NK-92 treated with Interleukin-12 subunit alpha and Interleukin-12 subunit beta, amount 100 ng/mL, for 24 hours (cell line): ENCODE results near the gene BMP2.

Experiments used
- DNase-seq: peaks from one replicate; lab custom pipeline; 2025; lab: John Stamatoyannopoulos, UW

BMP2 gene

DNA sequence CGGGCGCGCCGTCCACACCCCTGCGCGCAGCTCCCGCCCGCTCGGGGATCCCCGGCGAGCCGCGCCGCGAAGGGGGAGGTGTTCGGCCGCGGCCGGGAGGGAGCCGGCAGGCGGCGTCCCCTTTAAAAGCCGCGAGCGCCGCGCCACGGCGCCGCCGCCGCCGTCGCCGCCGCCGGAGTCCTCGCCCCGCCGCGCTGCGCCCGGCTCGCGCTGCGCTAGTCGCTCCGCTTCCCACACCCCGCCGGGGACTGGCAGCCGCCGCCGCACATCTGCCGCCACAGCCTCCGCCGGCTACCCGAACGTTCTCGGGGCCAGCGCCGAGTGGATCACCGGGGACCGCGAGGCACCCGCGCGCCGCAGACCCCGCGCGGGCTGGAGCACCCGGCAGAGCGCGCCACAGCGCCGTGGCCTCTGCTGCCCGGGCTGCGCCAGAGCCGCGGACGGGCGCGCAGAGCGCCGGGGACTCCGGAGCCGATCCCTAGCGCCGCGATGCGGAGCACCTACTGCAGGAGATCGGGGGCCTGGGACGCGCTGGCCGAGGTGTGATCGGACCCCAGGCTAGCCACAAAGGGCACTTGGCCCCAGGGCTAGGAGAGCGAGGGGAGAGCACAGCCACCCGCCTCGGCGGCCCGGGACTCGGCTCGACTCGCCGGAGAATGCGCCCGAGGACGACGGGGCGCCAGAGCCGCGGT, at the start of gene BMP2:
TSS of gene BMP2 (plus strand) at position 151 of the 692 bp plus-strand sequence. CDS start 2,441 bp downstream, outside the sequence.
- DNase-seq: no peak

DNA sequence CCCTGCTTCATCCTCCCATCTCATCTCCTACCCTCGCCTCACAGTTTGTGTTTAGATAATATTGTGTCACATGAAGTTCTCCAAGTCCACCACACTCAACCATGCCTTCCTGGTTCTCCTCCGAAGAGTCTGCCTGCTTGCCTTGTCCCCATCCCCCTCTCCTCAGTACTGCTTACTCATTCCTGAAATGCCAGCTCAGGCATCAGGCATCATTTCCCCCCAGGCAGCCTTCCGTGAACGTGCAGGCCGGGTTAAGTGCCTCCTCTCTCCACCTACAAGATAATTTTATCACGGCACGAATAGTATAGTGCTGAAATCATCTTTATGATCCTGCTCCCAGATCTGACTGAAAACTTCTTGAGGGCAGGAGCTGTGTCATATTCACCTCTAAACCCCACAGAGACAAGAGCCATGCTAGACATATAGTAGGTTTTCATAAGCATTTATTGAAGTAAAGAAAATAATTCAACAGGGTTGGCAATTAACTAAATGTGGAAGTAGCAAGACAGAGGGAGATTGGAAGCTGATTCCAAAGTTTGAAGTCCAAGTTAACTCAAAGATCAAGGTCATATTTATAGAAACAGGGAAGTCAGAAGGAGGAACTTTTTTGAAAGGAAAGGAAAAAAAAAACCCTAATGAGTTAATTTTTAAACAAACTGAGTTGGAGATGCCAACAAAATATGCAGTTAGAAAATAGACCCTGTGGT, 48.7 kb upstream of the BMP2 start:
- no peak for DNase-seq

DNA sequence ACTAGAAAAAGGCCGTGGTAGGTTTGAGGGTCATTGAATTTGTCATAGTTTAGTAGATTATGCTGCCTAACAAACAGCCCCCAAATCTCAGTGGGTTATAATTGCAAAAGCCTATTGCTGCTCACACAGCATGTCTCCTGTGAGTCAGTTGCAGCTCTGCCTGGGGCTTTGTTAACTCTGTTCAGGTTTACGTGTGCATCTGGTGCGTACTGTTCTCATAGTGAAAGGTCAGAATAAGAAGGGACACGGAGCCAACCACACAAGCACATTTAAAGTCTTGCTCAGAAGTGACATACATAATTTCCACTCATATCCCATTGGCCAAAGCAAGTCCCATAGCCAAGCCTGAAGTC, 48.1 kb upstream of the BMP2 start:
- DNase-seq: no peak

DNA sequence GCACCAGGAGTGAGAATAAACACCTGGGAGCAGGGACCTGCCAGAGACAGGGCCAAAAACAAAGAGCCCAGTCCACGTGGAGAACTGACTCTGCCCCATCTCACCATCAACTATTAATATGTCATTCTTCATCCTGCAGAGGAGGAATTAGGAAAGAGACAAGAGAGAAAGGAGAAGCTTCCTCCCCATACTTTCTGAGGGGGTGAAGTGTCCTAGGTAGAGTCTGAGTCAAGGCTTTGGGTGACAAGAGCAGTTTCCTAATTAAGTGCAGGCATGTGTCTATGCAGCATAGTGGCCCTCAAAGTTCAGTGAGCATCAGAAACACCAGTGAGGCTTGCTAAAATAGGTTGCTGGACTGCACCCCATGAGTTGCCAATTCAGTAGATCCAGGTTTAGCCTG, 40.7 kb upstream of the BMP2 start:
- no peak for DNase-seq

DNA sequence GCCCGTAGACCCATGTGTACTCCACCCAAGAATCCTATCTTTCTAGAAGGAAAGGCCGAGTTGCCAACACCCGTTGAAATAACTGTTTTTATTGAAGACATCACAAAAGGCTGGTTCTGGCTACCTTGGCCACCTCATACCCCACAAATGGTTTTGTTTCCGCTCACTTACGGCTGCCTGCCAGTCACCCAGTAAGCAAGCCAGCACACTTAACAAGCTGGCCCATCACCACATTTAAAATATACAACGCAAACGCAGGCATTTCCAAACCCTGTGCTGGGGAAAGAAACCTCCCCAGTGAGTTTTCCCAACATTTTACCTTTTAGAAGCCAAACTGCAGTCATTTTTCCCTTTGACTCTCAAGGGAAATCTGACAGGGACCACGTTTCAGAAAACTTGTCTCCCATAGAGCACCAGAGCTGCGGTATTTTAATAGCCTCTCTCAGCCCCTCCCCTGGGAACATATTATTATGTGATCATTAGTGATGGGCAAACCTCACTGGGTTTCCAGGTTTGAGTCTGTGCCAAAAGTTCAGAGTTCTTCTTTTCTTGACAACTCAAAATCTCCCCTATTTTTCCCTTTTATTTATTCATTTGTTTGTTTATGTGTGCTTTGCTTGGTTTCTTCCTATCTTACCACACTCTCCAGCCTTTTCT, 36.7 kb upstream of the BMP2 start:
- DNase-seq: no peak

DNA sequence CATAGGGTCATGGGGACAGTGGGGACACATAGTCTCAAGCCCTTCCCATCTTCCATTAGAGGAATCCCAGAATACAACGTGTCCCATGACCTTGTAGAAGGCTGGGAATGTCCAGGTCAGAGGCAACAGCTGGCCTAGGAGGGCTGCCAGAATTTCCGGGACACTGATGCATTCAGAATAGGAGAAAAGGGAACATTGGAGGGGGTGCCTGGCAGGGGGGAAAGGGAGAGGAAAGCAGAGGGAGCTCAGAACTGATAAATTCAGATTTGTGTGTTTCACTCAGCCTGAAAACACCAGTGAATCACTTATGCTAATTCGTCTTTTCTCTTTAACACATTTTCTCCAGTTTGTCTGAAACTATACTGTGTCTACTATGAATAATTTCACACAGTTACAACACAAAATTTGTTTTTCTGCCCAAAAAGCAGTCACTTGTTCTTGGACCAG, 35.5 kb upstream of the BMP2 start:
- DNase-seq: no peak

DNA sequence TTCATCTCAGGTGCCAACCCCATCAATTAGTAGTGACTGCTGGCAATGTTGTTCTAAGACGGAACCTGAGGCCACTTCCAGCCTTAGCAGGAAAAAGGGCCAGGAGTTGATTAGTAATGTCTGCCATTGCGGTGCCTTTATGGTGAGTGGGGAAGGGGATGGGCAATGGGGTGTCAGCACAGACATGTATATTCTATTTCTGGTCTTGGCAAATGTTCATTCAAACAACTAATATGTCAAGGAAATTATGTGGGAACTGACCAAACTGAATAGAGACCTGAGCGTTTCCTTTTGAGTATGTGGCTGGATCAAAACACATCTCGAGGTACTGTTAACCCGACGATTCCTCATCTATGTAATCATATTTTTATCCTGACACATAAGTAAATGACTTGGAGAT, 34.6 kb upstream of the BMP2 start:
- DNase-seq: no peak

DNA sequence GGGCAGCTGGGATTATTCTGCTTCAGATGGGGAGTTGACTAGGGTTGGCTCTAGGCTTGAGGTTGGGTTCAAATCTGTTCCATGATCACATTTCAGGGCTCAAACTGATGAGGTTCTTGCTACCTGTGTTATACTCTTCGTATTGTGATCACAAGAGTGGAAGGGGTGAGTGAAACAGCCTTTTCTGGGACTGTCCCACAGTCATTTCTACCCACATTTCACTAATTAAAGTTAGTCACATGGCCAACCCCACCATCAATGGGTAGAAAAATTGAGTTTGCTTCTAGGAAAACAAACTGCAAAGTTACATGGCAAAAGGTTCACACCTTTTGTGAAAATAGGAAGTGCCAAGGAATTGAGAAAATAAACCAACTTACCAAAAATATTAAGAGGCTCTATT, 33.5 kb upstream of the BMP2 start:
- no peak for DNase-seq

DNA sequence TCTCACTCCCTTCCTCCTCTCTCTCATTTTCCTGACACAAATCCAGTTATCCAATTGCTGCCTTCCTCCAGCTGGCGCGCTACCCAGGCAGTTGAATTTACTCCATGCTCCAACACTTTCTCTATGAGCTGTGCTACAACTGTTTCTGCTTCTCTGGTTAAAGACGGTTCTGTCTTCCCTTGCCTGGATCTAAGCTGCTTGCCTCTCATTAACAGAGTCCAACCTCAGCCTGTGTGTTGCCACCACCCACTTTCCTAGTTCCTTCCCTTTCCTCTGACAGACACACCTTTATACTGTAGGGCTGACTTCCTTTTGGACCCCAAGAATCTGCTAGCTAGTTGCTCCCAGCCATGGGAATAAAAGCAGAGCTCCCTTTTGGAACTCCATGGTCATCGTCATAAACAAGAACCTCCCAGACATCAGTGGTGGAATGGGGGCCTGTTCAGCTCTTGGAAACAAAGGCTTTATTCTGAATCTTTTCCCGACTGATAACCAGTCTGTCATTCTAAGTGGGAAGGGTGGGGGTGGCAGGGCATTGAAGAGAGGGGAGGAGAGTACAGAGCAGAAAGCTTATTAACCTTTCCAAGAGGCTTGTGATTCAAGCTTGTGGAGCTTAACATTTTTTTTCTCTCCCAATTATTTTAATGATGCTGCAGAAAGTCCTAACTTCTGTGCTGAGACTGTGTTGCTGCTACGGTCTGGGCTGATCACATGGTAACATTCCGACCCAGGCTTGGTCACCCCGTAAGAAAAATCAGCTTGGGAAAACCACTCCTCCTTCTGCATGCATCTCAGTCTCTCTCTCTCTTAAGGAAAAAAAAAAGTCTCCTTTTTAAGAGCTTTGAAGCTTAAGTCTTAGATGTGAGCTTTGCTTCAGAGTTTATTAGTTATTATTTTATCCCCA, 31.3 kb upstream of the BMP2 start:
- no peak for DNase-seq

DNA sequence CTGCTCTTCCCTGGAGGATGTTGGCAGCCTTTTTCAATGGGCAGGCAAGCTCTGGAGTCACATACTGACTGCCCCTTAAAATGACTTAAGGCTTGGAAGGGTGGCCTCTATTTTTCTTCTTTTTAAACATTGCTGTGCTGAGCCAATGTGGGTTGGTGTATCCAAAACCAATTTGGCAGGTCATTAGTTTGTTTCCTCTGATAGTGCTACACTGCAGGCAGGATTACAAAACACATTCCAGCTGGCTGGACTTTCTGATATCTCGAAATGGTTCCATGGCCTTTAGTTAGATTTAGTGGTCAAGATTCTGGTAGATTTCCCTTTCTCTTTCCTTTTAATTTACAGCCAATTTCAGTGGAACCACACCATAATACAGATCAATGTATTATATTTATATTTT, 28.1 kb upstream of the BMP2 start:
- DNase-seq: no peak

DNA sequence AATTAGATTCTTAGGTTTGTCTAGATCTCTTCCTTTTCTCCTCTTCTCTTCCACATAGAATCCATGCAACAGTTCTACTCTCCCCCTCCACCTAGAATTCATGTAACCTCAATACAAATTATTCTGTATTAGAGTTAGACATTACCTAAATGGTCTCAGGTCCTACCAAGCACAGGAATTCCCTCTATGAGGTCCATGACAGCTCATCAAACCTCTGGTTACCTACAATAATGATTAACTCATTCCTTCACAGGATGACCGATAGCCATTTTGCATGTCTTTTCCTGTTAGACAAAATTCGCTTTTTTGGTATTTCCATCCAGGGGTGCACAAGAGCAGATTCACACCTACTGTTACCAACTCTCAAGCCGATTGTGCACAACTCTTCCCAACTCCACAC, 27.4 kb upstream of the BMP2 start:
- DNase-seq: no peak

DNA sequence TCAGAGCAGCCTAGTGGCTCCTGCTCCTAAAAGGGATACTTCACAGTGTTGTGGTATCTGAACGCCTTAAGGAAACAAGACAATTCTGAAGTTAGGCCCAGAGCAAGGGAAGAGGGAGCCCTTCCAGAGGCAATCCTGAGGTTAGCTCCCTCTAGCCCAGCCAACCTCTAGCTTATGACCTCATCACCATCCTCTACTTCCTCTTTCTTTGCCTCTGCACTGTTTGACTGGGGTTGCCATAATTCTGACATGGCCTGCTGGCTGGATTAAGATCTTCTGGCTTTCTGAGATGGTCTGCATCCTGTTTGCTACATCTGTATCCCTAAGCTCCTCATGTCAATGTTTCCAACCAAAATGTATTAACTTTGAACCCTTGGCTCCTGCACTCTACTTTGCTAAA, 23.3 kb upstream of the BMP2 start:
- DNase-seq: no peak

DNA sequence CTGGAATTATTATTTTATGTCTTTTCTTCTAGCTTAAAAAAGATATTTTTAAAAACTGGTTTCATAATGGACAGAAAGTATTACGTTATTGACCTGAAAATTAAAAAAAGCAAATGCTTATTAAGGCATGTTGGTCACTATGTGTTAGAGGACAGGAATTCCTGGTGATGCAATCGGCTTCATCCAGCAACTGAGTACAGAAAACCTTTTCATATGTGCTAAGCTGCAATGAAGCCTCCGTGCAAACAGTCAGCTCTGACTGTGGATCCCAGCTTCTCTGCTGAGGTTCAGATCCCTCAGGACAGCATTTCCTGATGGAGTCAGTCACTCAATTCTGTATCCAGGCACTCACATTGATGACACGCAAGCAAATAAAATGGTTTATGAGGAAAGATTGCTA, 22.7 kb upstream of the BMP2 start:
- DNase-seq: no peak

DNA sequence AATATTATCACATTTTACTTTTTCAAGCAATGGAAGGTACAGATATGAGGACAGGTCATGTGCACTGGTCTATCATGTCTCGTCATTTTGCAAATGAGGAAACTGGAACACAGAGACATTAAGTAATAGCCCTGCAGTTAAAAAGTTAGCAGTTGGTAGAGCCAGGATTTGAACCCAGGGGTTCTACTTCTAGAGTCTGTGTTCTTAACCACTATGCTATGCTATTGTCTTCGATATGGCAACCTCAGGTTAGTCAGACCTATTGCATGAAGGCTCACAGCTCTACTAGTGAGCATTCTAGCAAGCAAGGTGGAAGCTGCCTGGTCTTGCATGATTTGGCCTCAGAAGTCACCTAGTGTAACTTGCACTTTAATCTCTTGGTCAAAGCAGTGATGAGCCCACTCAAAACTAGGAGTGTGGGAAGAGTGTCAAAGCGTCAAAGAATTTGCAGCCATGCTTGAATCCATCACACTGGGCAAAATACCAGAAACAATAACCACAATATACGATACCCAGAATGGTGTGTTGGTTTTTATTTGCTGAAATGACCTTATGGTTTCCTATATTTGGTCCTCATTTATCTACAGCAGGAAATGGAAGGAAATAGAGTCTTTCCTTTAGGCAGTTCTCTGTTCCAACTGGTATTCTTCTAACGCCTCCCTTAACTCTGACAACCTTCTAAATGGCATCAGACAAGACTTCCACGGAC, 20.4 kb upstream of the BMP2 start:
- no peak for DNase-seq

DNA sequence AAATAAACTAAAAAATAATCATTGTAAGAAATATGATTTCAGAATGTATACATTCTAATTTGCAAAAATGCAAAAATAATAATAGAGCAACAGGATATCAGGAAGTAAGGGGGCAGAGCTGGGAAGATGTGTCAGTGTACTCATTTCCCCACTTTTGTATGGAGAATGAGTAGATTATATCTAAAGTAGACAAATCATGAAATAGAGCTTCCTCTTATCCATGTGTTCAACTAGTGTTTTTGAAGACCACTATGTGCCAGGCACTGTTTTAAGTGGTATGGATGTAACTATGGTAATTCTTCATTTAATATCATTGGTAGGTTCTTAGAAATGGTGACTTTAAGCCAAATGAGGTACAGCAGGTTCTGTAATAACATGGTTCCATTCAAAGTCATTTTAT, 17.0 kb upstream of the BMP2 start:
- DNase-seq: no peak

DNA sequence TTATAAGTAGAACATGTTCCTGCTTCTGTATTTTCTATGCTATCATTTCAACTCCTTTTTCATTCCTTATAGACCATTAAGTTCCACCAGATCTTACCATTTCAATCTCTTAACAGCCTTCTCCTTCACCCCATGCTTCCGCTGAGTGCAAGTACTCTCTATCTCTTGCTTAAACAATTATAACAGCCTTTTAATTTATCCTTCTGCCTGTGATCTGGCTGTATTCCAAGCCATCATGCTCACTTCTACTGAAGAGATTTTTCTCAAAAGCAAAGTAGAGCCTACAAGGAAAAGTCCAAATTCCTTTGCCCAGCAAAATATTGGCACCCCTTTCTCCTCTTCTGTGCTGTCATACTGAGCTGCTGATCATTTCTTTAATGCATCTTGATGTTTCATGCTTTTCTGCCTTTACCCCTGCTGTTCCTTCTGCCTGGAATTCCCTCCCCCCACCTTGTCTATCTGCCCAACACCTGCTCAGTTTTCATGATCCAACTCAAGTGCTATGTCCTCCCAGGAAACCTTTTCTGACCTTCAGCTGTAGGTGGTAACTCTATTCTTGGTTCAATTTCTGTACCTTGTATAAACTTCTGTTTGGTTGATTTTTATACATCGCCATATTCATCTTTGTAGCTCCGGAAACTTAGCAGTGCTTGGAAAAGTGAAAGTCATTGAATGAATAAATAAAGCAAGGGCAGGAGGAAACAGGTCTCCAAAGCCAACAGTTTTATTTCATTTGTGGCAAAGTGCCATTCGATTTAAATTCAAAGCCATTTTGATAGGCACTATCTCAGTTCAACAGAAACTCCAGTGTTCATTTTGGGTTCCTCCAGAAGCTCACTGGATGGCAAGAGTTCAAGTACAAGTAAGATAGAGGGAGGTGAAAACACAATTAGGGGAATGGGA, 10.5 kb upstream of the BMP2 start:
- DNase-seq: no peak

DNA sequence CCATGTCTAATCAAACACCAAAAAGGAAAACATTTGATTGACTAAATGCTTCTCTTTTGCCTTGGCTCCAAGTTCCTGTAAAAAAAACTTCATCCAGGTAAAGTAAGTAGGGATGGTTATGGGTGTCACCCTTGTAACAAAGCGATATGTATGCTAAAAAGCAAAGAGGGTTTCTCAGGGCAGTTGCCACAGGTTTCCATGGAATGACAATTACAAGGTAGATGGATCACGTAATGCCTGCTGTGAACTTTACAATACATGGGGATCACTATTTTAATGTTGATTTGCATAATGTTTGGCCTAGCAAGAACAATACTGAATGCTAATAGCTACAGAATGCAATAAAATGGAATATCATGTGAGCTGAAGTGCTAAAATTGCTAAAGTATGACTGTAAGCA, 2.9 kb upstream of the BMP2 start:
- DNase-seq: no peak

DNA sequence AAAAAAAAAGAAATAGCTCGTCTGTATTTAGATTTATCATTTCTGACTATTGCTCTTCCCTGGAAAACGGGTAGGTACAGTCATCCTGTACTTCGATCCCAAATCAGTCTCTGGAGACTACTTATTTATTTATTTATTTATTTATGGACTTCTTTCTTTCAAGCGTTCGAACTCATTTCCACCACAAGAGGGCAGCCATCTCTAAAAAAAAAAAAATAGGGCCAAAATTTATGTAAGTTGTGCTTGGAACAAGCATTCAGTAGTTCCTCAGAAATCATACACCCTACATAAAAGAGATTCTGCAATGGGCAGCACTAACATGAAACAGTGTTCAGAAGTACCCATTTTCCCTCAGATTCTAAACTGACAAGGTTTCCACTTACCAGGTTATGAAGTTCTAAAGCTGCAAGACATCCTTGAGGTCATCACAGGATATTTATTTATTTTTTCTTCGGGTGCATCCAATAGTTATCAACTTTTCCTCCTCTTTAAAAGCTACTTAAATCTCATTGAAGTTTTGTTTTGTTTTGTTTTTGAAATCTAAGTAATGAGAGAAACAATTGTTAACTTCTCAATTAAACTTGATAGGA, 1.9 kb upstream of the BMP2 start:
- no peak for DNase-seq

DNA sequence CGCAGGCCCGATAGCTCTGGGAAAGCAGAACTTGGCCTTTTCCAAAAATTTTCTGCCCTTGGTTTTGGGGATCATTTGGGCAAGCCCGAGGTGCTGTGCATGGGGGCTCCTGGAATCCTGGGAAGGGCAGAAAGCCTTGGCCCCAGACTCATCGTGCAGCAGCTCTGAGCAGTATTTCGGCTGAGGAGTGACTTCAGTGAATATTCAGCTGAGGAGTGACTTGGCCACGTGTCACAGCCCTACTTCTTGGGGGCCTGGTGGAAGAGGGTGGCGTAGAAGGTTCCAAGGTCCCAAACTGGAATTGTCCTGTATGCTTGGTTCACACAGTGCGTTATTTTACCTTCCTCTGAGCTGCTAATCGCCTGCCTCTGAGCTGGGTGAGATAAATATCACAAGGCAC, 1.1 kb upstream of the BMP2 start:
- DNase-seq: no peak

DNA sequence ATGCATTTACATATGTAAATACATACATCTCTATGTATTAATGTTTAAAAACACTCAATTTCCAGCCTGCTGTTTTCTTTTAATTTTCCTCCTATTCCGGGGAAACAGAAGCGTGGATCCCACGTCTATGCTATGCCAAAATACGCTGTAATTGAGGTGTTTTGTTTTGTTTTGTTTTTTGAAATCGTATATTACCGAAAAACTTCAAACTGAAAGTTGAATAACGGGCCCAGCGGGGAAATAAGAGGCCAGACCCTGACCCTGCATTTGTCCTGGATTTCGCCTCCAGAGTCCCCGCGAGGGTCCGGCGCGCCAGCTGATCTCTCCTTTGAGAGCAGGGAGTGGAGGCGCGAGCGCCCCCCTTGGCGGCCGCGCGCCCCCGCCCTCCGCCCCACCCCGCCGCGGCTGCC, 355 bp upstream of the BMP2 start:
- DNase-seq: no peak
